ENCODE results near the gene PPP1R16B.
"Not testable (repeated sequence)": the region's sequence is repeated elsewhere in the genome, so short reads cannot be mapped to it uniquely, and the experiment has no call there.

PPP1R16B gene

GRCh38 chr20:38853759-38854158 is 48.3 kb downstream of the PPP1R16B start:
- no peak for DNase-seq (ENCODE audit: low spot score)

DNA sequence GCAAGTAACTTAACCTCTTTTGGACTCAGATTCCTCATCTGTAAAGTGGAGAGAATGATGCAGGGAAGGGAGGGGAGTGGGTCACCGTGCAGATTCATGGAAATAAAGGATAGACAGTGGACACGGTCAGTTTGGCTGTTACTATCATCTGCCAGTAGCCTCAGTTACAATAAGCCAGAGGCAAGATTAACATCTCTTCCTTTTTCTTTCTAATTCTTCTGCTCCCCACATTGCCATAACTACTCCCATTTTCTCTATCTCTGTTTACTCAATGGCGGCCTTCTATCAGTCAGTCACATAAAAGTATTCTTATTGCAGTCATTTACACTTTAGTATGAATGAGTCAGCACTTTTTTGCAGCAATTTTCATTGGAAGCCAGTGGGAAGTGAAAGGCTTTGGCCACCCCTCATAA is 49.2 kb downstream of the PPP1R16B start:
- DNase-seq (ENCODE audit: low spot score) = no peak

GRCh38 chr20:38855356-38855755 is 49.9 kb downstream of the PPP1R16B start:
- DNase-seq (ENCODE audit: low spot score) = no peak

DNA sequence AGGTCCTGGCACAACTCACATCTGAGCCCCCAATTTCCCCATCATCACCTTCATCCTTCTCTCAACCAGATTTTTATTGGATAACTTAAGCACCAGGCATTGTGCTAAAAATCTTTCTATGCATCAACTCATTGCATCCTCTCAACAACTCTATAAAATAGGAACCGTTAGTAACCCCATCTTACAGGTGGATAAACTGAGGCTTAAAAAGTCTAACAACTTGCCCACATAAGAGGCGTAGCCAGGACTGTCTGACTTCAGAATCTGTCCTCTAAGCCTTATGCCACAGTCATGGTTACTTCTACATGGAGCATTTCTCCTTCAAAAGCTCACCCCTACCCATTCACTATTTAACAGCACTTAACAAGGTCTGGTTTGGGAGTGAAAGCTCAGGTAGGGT is 51.1 kb downstream of the PPP1R16B start:
- no peak for DNase-seq (ENCODE audit: low spot score)

- no peak for DNase-seq (ENCODE audit: low spot score)
Measured at GRCh38 chr20:38857703-38858102, 52.2 kb downstream of the PPP1R16B start.

- peak; percentile 36 for DNase-seq (ENCODE audit: low spot score)
Measured at GRCh38 chr20:38859070-38859690, 53.7 kb downstream of the PPP1R16B start.

DNA sequence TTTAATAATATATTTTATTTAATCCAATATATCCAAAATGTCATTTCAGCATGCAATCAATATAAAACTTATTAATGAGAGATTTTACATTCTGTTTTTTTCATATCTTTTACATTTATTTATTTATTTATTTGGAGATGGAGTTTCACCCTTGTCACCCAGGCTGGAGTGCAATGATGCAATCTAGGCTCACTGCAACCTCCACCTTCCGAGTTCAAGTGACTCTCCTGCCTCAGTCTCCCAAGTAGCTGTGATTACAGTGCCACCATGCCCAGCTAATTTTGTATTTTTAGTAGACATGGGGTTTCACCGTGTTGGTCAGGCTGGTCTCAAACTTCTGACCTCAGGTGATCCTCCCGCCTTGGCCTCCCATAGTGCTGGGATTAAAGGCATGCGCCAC is 54.4 kb downstream of the PPP1R16B start:
- not testable (repeated sequence) for DNase-seq (ENCODE audit: low spot score)

DNA sequence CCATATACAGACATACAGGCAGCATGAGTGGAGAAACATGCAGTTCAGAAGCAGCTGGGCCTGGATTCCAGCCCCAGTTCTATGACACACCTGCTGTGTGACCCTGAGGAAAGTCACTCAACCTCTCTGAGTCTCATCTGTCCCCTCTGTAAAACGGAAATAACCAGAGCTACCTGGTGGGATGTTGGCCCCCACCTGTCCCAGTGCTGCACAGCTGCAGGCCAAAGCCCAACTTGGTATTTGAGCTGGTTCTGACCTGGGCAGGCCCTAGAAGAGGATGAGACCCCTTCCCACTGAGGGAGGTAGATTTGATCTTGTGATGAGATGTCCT is 55.5 kb downstream of the PPP1R16B start:
- DNase-seq (ENCODE audit: low spot score) = no peak

- no peak for DNase-seq (ENCODE audit: low spot score)
Measured at GRCh38 chr20:38862226-38862625, 56.7 kb downstream of the PPP1R16B start.

DNA sequence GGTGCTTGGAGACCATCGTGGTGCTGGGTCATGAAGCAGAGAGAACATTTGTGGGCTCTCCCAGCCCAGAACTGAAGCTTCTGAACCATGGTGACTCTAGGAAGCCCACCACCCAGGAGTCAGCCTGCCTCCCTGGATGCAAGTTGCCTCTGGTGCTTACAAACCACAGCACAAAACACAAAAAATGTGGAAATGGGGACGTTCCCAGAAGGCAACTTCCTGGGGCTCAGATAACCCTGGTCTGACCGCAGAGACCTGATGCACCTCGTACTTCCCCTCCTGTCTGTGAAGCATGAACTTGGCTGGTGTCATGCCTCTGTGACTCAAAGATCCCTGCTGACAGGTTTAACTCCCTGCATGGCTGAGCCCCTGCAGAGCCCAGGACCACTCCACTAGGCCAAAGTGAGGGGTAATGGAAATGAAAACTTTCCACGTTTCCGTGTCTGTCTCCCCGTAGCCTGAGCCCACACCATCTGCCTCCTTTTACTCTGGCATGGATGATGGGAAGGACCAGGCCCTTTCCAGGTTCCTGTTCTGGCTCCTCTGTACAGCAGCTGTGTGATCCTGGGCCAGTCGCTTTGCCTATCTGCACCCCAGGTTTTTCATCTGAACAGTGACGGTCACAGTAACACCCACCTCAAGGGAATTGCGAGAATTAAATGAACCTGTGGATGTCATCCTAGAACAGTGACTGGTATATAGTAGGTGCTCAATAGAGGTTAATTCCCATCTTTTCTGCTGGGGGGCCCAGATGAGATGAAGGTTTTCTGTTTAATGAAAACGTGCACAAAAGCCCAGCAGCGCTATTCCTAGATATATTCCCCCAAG is 57.7 kb downstream of the PPP1R16B start:
- DNase-seq (ENCODE audit: low spot score) = peak; percentile 43

GRCh38 chr20:38864662-38865061 is 59.2 kb downstream of the PPP1R16B start:
- no peak for DNase-seq (ENCODE audit: low spot score)

GRCh38 chr20:38866265-38867061 is 61.0 kb downstream of the PPP1R16B start:
- no peak for DNase-seq (ENCODE audit: low spot score)

DNA sequence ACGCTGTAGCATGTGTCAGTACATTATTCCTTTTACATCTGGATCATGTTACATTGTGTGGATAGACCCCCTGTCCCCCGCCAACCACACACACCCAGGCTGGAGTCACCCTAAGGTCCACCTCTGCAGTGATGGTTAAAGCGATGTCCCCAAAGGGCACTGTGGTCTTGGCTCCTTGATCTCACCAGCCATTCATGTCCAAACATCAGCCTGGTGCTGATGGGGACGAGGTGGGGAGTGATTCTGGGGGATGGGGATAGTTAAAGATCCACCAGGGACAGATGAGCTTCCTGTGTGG is 61.5 kb downstream of the PPP1R16B start:
- DNase-seq (ENCODE audit: low spot score) = no peak

GRCh38 chr20:38870733-38871559 is 65.4 kb downstream of the PPP1R16B start:
- DNase-seq (ENCODE audit: low spot score) = peak; percentile 40

DNA sequence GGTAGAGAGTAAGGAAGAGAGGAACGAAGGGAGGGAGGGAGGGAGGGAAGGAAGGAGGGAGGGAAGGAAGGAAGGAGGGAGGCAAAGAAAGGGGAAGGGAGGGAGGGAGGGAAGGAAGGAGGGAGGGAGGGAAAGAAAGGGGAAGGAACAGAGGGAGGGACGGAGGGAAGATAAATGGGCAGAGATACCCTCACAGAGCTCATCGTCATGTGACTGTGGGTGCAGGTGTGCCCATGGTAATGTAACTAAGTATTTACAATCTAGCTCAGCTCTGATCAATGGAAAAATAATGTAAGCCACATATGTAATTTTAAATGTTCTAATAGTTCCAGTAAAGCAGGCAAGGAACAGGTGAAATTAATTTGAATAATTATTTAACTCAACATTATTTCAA is 66.1 kb downstream of the PPP1R16B start:
- no peak for DNase-seq (ENCODE audit: low spot score)

- DNase-seq (ENCODE audit: low spot score) = no peak
Measured at GRCh38 chr20:38872036-38872435, 66.5 kb downstream of the PPP1R16B start.

GRCh38 chr20:38872491-38873049 is 67.1 kb downstream of the PPP1R16B start:
- DNase-seq (ENCODE audit: low spot score) = no peak

- DNase-seq (ENCODE audit: low spot score) = peak; percentile 71
Measured at GRCh38 chr20:38873050-38873581, 67.6 kb downstream of the PPP1R16B start.

- DNase-seq (ENCODE audit: low spot score) = peak; percentile 50
Measured at GRCh38 chr20:38874460-38875174, 69.1 kb downstream of the PPP1R16B start.

DNA sequence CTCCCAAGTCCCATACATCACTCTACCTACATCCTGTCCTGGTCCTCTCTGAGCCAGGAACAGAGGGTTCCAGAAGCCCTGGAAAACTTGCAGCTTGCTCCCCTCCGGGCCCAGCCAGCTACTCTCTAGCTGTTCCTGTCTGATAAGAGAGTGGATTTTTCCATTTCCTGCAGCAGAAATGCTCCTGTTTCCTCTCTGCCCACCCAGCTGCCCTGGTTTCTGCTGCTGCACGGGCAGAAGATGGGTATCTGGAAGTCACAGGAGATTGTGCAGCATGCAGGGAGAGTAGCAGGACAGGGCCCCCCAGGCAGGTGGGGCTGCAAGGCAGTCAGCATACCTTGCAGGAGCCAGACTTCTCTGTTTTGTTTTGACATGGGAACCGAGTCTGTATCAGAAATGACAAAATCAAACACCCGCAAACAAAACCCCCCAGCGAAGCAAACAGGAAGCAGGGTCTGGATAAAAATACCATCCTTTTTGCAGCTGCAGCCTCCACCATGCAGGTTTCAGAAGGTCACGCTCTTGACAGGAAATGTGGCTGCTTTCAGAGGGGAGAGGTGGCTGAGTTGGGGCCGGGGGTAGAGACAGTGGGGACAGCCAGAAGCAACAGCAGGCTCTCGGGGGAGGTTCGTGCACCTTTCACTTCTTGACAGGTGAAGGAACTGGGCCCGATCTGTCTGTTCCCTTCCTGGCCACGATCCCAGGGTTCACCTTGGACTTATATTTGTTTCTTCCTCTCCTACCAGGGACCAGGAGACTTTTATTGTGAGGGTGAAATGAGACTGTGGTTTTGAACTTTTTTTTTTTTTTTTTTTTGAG is 69.9 kb downstream of the PPP1R16B start:
- DNase-seq (ENCODE audit: low spot score) = peak; percentile 75

All from CD4-positive, alpha-beta T cell treated with Interleukin-6 at 100 ng/mL for 8 hours (primary cell).